Sigmoid colon (tissue), 7 donors: Measurements from ENCODE around the gene CD74. TPM values are rescaled to one million over a fixed set of nuclear protein-coding genes. Genes with fewer than 3 reads are reported as not detected.
A peak's percentile ranks its signal among the peaks of the same experiment; 100 is the strongest.

Experiments used
- DNase-seq: peaks from one replicate; pipeline ENCODE4 v3.0.0-alpha.2; 2019
- H3K27ac ChIP-seq, 4 donors: fragments of 200-600 bp; sonication (generic); one replicate each; pipeline ENCODE4 v1.5.1; 2016 to 2019; ENCODE audit warnings: mild to moderate bottlenecking in 1 of 4
- H3K27me3 ChIP-seq, 3 donors: fragments of 200-600 bp; sonication (generic); one replicate each; pipeline ENCODE4 v1.5.1; 2019; ENCODE audit warnings: mild to moderate bottlenecking in 1 of 3
- H3K36me3 ChIP-seq, 4 donors: fragments of 200-600 bp; sonication (generic); one replicate each; pipeline ENCODE4 v1.5.1; 2016 to 2019
- H3K4me1 ChIP-seq, 4 donors: fragments of 200-600 bp; sonication (generic); one replicate each; pipeline ENCODE4 v1.5.1; 2017 to 2019
- H3K4me3 ChIP-seq, 4 donors: fragments of 200-600 bp; sonication (generic); one replicate each; pipeline ENCODE4 v1.5.1; 2017 to 2019; ENCODE audit warnings: mild to moderate bottlenecking in 2 of 4, moderate library complexity in 1 of 4
- H3K9me3 ChIP-seq, 4 donors: fragments of 200-600 bp in 3 of 4; sonication (generic) in 3 of 4; one replicate each; pipeline versions ENCODE4 v1.5.1 to v1.6.1; 2013 to 2019
- EP300 ChIP-seq, 4 donors: sonication (generic); formaldehyde crosslinking; IDR thresholded peaks; one replicate each; pipeline ENCODE4 v1.6.1; 2017; ENCODE audit warnings: antibody characterized with exemption in 4 of 4
- POLR2A ChIP-seq, 2 donors: fragments of 450-650 bp; IDR thresholded peaks; one replicate each; pipeline ENCODE4 v1.6.1; 2016; ENCODE audit warnings: antibody characterized with exemption in 2 of 2, mild to moderate bottlenecking in 2 of 2, moderate library complexity in 2 of 2
- POLR2AphosphoS5 ChIP-seq, 4 donors: sonication (generic); formaldehyde crosslinking; IDR thresholded peaks; one replicate each; pipeline ENCODE4 v1.6.1; 2017; ENCODE audit warnings: antibody characterized with exemption in 4 of 4
- WGBS, 2 donors: extraction: QIAGEN DNeasy Blood & Tissue Kit; methylation state at CpG; one replicate each; pipeline ENCODE4 v1.1.7; 2013; 5-methylcytosine and 5-hydroxymethylcytosine counted together
- intact Hi-C: fragments of 100-400 bp; cut with DNase I; formaldehyde crosslinking; loops from one replicate; pipeline ENCODE4 v1.15.1; 2023
- polyA plus RNA-seq, 3 donors: library from polyadenylated mRNA; stranded (reverse); fragments of 200-250 nt; gene quantifications; one replicate each; pipeline ENCODE4 v1.2.3, GENCODE V29; 2013
- total RNA-seq, 4 donors: library from RNA; depleted of rRNA; stranded (reverse); fragments of >200 nt; gene quantifications; one replicate each; pipeline ENCODE4 v1.1.0, GENCODE V29; 2016
- TF ChIP-seq, protein P1 (sequence below), 4 experiments: fragments of 450-650 bp in 3 of 4; fragments of 200-600 bp in 1 of 4; IDR thresholded peaks; one replicate each; pipeline ENCODE4 v1.5.1; 2016 to 2019; ENCODE audit warnings: antibody characterized with exemption in 4 of 4, mild to moderate bottlenecking in 3 of 4, moderate library complexity in 2 of 4
- donor health status: healthy with polysubstance abuse.
- donor health status: Bipolar disorder and iron deficiency.
- donor health status: healthy.

The CD74 gene
- total and polyA plus RNA-seq, 7 donors, result 176 to 2,186 (median 216) TPM

- Histone ChIP-seq H3K27me3 (no peaks in the 10 kb centered on the region), H3K4me3 (peak within 1 kb of the TSS; percentile 72 to 94 (median 90)), H3K27ac (peak within 1 kb of the TSS; percentile 39 to 73 (median 71)), H3K4me1 (peaks cover 0 to 26% (median 17%) of the 10 kb centered on the region in 4 donors), H3K36me3 (peaks cover 7 to 21% (median 13%) of the 10 kb centered on the region in 4 donors), H3K9me3 (no peaks in the 10 kb centered on the region)
- peak; percentile 98 for DNase-seq
- WGBS, 2 donors, result 0 to 1% methylated on average over 90 of the region's 90 CpGs
- TF ChIP-seq POLR2AphosphoS5 (IDR thresholded peaks at IDR 0.05) (peak in 3 of 4 donors; percentile 49 to 71 (median 55)), EP300 (IDR thresholded peaks at IDR 0.05) (no peak)
- intact Hi-C loops, result loop anchor here (10.0 kb wide), 1 partner anchor 193 kb away; the partner anchor contains the start of gene CDX1
These were observed 55.1 kb downstream of the CD74 start, which contains the start of gene TCOF1 for GRCh38 chr5:150357326-150358260. TSS of gene TCOF1 (plus strand) at chr5:150357697. CDS start at chr5:150357747, 50 bp downstream.

DNA sequence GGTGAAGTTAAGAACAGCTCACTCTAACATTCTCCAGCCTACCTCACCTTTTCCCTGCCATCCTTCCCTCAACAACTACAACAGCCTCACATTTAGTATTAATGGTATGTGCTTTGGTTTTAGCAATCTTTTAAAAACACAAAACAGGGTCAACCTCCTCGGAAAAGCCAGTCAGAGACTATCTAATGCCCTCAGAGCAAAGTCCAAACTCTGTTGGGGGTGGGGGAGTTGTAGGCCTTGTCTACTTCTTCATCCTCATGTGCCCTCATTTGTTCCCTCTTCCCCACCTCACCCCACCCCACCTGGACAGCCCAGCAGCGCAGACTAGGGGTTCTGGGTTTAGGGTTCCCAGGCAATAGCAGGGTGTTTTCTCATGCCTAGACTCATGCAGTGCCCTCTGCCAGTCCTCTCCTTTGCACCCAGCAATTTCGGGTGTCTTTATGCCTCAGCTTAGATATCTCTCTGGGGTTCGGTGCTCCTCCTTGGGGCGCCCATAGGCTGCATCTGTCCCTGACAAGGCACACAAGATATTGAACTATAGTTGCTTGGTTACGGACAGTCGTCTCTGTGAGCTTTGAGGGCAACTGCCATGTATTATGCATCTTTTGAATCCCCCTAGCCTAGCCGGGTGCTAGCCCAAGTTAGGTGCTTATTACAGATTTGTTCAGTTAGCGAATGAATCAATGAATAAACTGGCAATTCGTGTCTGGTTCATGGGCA is 56.0 kb downstream of the CD74 start:
- no peak for DNase-seq
- intact Hi-C loops, result loop anchor here (10.0 kb wide), 1 partner anchor 192 kb away; the partner anchor contains the start of gene CDX1
- Histone ChIP-seq H3K4me3 (peak overlapping the region; percentile 72 to 94 (median 90)), H3K36me3 (peaks cover 6 to 13% (median 8%) of the 10 kb centered on the region in 4 donors), H3K27me3 (no peaks in the 10 kb centered on the region), H3K9me3 (no peaks in the 10 kb centered on the region), H3K27ac (peak overlapping the region; percentile 8 to 71 (median 55)), H3K4me1 (peaks cover 0 to 26% (median 17%) of the 10 kb centered on the region in 4 donors)
- WGBS, 2 donors, result 43 to 67% methylated on average over 10 of the region's 10 CpGs
- TF ChIP-seq EP300 (IDR thresholded peaks at IDR 0.05), result no peak
- TF ChIP-seq POLR2AphosphoS5 (IDR thresholded peaks at IDR 0.05), result no peak
- no peak for TF ChIP-seq POLR2A (IDR thresholded peaks at IDR 0.05)
- TF ChIP-seq, protein P1, sequence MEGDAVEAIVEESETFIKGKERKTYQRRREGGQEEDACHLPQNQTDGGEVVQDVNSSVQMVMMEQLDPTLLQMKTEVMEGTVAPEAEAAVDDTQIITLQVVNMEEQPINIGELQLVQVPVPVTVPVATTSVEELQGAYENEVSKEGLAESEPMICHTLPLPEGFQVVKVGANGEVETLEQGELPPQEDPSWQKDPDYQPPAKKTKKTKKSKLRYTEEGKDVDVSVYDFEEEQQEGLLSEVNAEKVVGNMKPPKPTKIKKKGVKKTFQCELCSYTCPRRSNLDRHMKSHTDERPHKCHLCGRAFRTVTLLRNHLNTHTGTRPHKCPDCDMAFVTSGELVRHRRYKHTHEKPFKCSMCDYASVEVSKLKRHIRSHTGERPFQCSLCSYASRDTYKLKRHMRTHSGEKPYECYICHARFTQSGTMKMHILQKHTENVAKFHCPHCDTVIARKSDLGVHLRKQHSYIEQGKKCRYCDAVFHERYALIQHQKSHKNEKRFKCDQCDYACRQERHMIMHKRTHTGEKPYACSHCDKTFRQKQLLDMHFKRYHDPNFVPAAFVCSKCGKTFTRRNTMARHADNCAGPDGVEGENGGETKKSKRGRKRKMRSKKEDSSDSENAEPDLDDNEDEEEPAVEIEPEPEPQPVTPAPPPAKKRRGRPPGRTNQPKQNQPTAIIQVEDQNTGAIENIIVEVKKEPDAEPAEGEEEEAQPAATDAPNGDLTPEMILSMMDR (IDR thresholded peaks at IDR 0.05), result no peak

DNA sequence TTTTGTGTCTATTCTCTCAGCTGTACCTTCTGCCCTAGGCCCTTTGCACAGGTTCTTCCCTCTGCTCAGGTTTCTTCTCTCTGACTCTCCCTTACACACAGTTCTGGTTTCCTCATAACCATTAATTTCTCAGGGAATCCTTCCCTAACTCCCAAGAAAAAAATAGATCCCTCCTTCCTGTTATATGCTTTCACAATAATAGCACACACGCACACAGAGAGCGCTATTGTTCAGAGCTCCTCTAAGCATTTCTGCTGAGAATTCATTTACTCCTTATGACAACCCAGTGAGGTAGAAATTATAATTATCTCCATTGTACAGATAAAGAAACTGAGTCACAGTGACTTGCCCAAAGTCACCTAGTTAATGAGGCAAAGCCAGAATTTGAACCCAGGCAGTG is 56.9 kb downstream of the CD74 start:
- 87 to 94% methylated on average over 2 of the region's 2 CpGs for WGBS, 2 donors
- intact Hi-C loops, result loop anchor here (10.0 kb wide), 1 partner anchor 191 kb away; the partner anchor contains the start of gene CDX1
- TF ChIP-seq, protein P1 (IDR thresholded peaks at IDR 0.05), result no peak
- TF ChIP-seq EP300 (IDR thresholded peaks at IDR 0.05) (no peak), POLR2AphosphoS5 (IDR thresholded peaks at IDR 0.05) (no peak), POLR2A (IDR thresholded peaks at IDR 0.05) (no peak)
- Histone ChIP-seq H3K4me1 (peaks cover 0 to 26% (median 17%) of the 10 kb centered on the region in 4 donors), H3K27ac (no peak overlapping the region), H3K36me3 (peaks cover 0 to 4% (median 0%) of the 10 kb centered on the region in 4 donors), H3K9me3 (no peaks in the 10 kb centered on the region), H3K27me3 (no peaks in the 10 kb centered on the region), H3K4me3 (no peak overlapping the region)
- no peak for DNase-seq

DNA sequence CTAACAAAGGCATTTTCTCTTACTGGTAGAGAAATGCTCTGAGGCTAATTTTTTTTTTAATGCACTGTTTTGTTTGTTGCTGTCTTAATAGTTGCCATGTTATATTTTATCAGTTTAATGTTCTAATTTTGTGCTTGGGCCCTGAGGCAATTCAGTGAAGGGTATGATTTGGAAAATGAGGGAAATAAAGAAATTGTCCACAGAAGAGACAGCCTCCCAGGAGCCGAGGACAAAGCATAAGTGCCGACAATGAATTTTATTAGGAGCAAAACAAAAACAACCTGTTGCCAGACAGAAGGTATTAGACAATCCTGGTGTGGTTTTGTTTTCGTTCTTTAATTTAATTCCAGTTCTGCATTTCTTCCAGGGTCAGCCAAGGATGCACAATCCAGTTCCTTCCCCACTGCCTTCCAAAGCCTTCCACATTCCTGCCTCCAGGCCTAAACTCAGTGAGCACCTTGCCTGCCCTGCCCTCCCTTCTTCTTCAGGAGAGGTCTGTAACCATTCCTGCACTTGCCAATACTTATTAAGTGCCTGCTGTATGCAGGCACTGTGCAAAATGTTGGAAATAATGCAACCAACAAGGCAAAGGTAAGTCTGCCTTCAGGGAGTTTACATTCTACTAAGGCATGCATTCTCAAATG is 59.6 kb downstream of the CD74 start:
- peaks cover 0 to 10% (median 4%) of the 10 kb centered on the region in 4 donors for H3K4me1 ChIP-seq
- no peaks in the 10 kb centered on the region for H3K36me3 ChIP-seq
- DNase-seq, result no peak
- WGBS, 2 donors, result 65 to 83% methylated on average over 3 of the region's 3 CpGs
- no peaks in the 10 kb centered on the region for H3K27me3 ChIP-seq
- no peaks in the 10 kb centered on the region for H3K9me3 ChIP-seq
- TF ChIP-seq EP300 (IDR thresholded peaks at IDR 0.05) (no peak), POLR2A (IDR thresholded peaks at IDR 0.05) (no peak), POLR2AphosphoS5 (IDR thresholded peaks at IDR 0.05) (no peak)
- TF ChIP-seq, protein P1 (IDR thresholded peaks at IDR 0.05), result no peak
- intact Hi-C loops, result loop anchor here (10.0 kb wide), 1 partner anchor 188 kb away; the partner anchor contains the start of gene CDX1
- no peak overlapping the region for H3K4me3 ChIP-seq
- H3K27ac ChIP-seq, result no peak overlapping the region
